Vagina (tissue), 2 donors: Measurements from ENCODE around the gene FADS6.

ENCODE experiments used
- CTCF ChIP-seq, 3 experiments: fragments of 450-650 bp in 2 of 3; fragments of 200-600 bp in 1 of 3; sonication (generic) in 1 of 3; IDR thresholded peaks; one replicate each; pipeline ENCODE4 v1.5.1; 2017 to 2019; ENCODE audit warnings: antibody characterized with exemption in 3 of 3, mild to moderate bottlenecking in 2 of 3, moderate library complexity in 2 of 3
- POLR2A ChIP-seq, 2 donors: fragments of 450-650 bp; IDR thresholded peaks; one replicate each; pipeline ENCODE4 v1.6.1; 2017; ENCODE audit warnings: antibody characterized with exemption in 2 of 2, mild to moderate bottlenecking in 2 of 2, moderate library complexity in 2 of 2
- POLR2AphosphoS5 ChIP-seq, 2 donors: sonication (generic); formaldehyde crosslinking; IDR thresholded peaks; one replicate each; pipeline ENCODE4 v1.9.0; 2017; ENCODE audit warnings: antibody characterized with exemption in 2 of 2, mild to moderate bottlenecking in 2 of 2, low read depth in 1 of 2; ENCODE audit not compliant: insufficient read depth in 1 of 2

GRCh38 chr17:74920642-74921025 is 27.2 kb upstream of the FADS6 start:
- TF ChIP-seq CTCF (IDR thresholded peaks at IDR 0.05): no peak
- TF ChIP-seq POLR2AphosphoS5 (IDR thresholded peaks at IDR 0.05; ENCODE audit: insufficient read depth in 1 of 2, low read depth in 1 of 2): no peak
- no peak for TF ChIP-seq POLR2A (IDR thresholded peaks at IDR 0.05)
